Uterus (tissue), 2 donors: ENCODE data around the gene TBX2.

Experiments used
- POLR2A ChIP-seq, 2 donors: fragments of 450-650 bp; IDR thresholded peaks; one replicate each; pipeline ENCODE4 v1.6.1; 2016; ENCODE audit warnings: antibody characterized with exemption in 2 of 2, mild to moderate bottlenecking in 1 of 2, moderate library complexity in 1 of 2
- TF ChIP-seq, protein P1 (sequence below), 4 experiments: fragments of 200-600 bp in 2 of 4; fragments of 450-650 bp in 2 of 4; sonication (generic) in 2 of 4; IDR thresholded peaks; one replicate each; pipeline ENCODE4 v1.5.1; 2016 to 2019; ENCODE audit warnings: antibody characterized with exemption in 4 of 4, mild to moderate bottlenecking in 2 of 4, moderate library complexity in 1 of 4

DNA sequence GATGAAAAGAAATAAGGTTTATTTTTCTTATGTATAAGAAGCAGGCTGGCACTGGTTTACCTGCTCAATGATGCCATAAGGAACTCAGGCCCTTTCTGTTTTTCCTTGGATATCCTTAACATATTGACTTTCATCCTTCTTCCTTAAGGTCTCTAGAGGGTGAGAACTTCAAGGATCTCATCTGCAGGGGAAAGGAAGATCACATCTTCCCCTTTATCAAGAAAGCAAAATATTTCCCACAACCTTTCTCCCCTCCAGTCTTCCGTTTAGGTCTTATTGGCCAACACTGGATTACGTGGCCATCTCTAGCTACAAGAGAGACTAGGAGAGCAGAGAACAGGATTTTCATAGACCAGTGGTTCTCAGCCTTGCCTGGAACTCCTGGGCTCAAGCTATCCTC lies 48.4 kb downstream of the TBX2 start:
- TF ChIP-seq, protein P1, sequence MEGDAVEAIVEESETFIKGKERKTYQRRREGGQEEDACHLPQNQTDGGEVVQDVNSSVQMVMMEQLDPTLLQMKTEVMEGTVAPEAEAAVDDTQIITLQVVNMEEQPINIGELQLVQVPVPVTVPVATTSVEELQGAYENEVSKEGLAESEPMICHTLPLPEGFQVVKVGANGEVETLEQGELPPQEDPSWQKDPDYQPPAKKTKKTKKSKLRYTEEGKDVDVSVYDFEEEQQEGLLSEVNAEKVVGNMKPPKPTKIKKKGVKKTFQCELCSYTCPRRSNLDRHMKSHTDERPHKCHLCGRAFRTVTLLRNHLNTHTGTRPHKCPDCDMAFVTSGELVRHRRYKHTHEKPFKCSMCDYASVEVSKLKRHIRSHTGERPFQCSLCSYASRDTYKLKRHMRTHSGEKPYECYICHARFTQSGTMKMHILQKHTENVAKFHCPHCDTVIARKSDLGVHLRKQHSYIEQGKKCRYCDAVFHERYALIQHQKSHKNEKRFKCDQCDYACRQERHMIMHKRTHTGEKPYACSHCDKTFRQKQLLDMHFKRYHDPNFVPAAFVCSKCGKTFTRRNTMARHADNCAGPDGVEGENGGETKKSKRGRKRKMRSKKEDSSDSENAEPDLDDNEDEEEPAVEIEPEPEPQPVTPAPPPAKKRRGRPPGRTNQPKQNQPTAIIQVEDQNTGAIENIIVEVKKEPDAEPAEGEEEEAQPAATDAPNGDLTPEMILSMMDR (IDR thresholded peaks at IDR 0.05) = no peak
- no peak for TF ChIP-seq POLR2A (IDR thresholded peaks at IDR 0.05)
